GM20000 (cell line): ENCODE data around the gene MYMK.

Experiments
- DNase-seq: peaks from one replicate; pipeline ENCODE4 v3.0.0; 2012; ENCODE audit warnings: low spot score
- CTCF ChIP-seq: IDR thresholded peaks from 2 replicates; pipeline ENCODE4 v1.5.1; 2012; ENCODE audit warnings: mild to moderate bottlenecking, control low read depth; ENCODE audit errors: extremely low read depth, missing control alignments

MYMK gene

GRCh38 chr9:133513214-133514100 lies 11.3 kb downstream of the MYMK start:
- DNase-seq = no peak

GRCh38 chr9:133512253-133513213 lies 12.2 kb downstream of the MYMK start:
- TF ChIP-seq CTCF = no peak
- DNase-seq = no peak

More at GRCh38 chr9:133513214-133514100, 11.3 kb downstream of the MYMK start:
- TF ChIP-seq CTCF = no peak

GRCh38 chr9:133511607-133512006 lies 13.2 kb downstream of the MYMK start:
- no peak for DNase-seq
- TF ChIP-seq CTCF = no peak

- TF ChIP-seq CTCF = no peak
- no peak for DNase-seq
These were observed 13.7 kb downstream of the MYMK start for GRCh38 chr9:133510926-133511505.

GRCh38 chr9:133509179-133510083 lies 15.3 kb downstream of the MYMK start:
- TF ChIP-seq CTCF = no peak

GRCh38 chr9:133508046-133508445 lies 16.7 kb downstream of the MYMK start:
- TF ChIP-seq CTCF = no peak
- no peak for DNase-seq

More at GRCh38 chr9:133509179-133510083, 15.3 kb downstream of the MYMK start:
- DNase-seq = no peak
